T-helper 22 cell (primary cell): ENCODE data around the gene MAPK6.
A peak's percentile ranks its signal among the peaks of the same experiment; 100 is the strongest.
"Not testable (repeated sequence)": the region's sequence is repeated elsewhere in the genome, so short reads cannot be mapped to it uniquely, and the experiment has no call there.

Source experiments
- DNase-seq: peaks from one replicate; pipeline ENCODE4 v3.0.0-alpha.2; 2020; ENCODE audit warnings: low read depth

The MAPK6 gene

DNA sequence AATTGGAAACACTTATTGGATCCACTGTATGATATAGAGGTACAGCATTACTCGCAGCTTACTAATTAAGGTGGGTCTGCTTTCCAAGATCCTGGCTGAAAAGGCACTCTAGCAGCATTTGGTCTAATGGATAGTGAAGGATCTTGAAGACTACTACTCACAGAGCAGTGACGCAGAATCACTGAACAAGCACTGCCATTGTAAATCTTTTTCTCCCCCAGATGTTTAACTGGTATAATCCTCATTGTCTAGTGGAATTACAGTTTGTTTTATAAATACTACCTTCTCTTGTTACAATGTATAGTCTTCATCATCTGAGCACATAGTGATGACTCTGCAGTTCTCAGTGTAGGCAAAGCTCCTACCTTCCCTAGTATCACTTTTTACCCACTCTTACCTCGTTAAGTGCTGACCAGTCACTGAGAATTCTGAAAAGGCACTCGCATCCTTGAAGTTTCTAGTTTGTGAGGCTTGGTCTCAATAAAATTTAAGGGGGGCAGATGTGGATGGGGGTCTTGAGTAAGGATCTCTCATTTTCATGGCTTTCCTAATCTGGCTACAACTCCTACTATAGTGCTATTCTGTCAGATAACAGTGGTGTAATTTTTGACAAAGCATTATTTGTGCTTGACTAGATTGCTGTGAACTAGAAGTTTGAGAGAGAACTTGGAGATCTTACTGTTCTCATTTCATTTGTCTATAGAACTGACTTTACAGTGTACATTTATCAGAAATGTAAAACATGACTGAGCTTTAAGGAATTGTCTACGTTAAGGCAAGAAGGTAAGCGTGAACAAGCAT lies 23.2 kb downstream of the MAPK6 start:
- DNase-seq = no peak

- peak; percentile 26 for DNase-seq
Observed at GRCh38 chr15:52045795-52046298, 26.8 kb downstream of the MAPK6 start.

GRCh38 chr15:52046552-52046951 lies 27.5 kb downstream of the MAPK6 start:
- DNase-seq = not testable (repeated sequence)

DNA sequence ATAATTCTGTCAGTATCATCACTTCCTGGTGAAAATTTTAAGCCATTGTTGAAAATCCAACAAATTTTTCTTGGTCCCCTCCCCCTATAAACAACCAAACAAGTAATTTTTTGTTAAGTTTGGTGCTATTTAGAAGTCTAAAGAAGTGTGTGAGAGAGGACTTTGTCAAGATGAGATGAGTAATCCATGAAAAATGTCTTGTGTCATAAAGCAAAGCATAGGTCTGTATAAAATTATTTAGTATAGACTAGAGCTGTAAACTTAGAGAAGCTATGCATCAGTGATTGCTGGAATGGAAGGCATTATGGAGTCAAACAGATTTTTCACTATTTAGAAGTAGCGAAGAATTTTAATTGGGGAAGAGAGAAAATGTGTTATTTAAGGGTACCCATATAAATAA lies 31.4 kb downstream of the MAPK6 start:
- DNase-seq = no peak

DNA sequence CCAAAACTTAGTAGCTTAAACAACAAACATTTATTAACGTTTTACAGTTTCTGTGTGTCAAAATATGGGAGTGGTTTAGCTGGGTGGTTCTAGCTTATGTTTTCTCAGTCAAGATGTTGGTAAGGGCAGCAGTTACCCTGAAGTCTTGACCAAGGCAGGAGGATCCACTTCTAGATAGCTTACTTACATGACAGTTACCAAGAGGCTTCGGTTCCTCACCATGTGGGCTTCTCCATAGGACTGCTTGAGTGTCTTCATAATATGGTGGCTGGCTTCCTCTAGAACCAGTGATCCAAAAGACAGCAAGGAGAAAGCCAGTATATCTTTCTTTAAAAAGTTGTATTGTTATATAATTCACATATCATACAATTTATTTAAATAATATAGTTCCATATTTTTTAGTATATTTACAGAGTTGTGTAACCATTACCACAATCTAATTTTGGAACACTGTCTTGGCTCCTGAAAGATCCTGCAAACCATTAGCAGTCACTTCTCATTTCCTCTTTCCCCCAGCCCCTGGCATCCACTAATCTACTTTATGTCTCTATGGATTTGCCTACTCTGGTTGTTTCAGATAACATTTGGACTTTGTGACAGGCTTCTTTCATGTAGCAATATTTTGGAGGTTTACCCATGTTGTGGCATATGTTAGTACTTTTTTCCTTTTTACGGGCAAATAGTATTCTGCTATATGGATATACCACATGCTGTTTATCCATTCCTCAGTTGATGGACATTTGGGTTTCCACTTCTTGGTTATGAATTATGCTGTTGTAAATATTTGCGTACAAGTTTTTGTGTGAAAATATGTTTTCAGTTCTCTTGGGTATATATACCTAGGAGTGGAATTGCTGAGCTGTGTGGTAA lies 33.3 kb downstream of the MAPK6 start:
- no peak for DNase-seq

DNA sequence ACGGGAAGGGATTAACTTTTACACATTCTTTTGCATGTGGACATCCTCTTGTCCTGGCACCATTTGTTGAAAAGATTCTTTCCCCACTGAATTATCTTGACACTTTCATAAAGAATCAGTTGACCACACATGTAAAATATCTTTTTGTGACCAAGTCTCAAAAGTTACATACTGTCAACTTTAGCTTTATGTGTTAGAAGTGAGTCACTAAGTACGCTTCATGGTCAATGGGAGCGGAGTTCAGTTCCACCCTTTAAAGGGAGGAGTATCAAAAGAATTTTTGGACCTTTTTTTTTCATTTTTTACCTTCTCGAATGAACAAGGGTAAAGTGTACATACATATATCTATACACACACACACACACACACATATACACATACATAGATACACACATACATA lies 35.4 kb downstream of the MAPK6 start:
- no peak for DNase-seq

- DNase-seq = not testable (repeated sequence)
Observed at GRCh38 chr15:52054858-52055257, 35.8 kb downstream of the MAPK6 start.

DNA sequence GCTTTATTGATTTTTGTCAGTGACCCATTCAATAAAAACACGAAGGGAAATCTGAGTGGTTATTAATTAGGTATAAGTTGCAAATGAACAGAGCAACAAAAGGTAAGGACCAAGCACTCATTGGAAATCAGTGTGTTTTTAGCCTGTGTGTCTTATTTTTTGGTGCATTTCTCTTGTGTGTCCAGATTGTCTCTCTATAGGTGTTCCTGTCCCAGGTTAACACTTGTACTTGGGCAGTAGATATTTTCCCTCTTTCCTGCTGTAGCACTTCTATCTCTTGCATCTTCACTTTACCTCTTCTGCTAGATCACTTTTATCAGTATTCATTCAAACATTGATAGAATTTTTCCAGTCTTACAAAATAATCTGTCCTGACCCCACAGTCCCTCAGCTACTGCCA lies 37.0 kb downstream of the MAPK6 start:
- DNase-seq = no peak

- DNase-seq = no peak
Observed at GRCh38 chr15:52056496-52056895, 37.5 kb downstream of the MAPK6 start.

- no peak for DNase-seq
Observed at GRCh38 chr15:52057996-52058395, 39.0 kb downstream of the MAPK6 start.

DNA sequence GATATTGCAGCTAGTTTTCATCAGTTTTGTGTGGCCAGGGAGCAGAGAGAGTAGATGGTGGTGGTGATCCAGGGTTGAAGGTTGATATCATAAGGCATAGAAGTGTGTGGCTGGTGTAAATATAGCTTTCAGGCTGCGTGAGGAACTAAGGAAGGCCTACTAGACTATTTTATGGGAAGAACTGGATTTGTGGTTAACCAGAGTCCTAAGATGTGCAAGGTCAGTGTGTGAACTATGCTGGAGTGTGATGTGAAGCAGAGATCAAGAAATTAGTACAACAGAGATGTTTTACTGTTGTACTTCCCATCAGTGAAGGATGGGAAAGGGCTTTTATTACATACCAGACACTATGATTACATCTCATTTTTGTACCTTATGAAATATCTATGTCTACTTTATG lies 41.5 kb downstream of the MAPK6 start:
- DNase-seq = no peak

GRCh38 chr15:52066842-52067544 lies 48.0 kb downstream of the MAPK6 start:
- DNase-seq = no peak

- no peak for DNase-seq
Observed at GRCh38 chr15:52067545-52067926, 48.5 kb downstream of the MAPK6 start.

DNA sequence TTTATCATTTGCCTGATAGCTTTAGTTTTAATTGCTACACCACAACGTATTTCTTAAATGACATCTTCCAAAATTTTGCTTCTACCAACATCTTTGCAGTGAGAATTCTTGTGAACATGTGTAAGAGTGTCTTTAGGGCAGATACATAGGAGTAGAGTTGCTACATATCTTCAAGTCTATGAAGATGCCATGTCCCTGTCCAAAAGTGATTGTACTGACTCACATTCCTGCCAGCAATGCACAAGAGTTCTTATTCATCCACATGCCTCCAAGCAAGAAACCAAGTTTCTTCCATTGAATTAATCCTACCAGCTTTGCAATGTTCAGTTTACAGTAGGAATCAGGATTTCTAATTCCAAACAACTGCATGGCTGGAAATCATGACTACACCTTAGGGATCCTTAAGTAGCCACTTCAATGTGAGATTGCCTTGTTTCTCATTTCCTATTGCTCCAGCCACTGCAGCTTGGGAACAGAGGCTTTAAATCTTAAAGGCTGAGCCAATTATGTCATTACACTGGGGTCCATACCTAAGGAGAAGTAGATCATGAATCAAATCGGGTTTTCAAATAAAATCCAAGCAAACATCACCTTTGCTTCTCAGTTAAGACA lies 49.1 kb downstream of the MAPK6 start:
- DNase-seq = no peak

DNA sequence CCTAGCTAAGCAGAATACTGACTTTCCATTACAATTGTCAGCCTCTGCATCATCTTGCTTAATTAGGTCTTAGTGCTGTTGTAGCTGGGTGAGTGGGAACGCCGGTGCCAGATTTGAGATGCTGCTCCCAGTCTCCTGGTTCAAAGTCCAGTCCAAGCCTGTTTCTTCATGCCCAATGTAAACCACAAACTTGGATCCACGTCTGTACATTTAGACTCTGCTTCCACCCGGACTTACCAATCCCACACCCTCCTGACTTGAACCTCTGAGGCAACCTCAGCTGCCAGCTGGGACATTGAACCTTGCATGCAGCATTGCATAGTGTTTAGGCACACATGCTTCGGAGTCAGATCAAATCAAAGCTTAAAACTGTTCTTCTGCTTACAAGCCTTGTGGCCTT lies 50.5 kb downstream of the MAPK6 start:
- DNase-seq = no peak

- DNase-seq = no peak
Observed at GRCh38 chr15:52071570-52071969, 52.6 kb downstream of the MAPK6 start.

DNA sequence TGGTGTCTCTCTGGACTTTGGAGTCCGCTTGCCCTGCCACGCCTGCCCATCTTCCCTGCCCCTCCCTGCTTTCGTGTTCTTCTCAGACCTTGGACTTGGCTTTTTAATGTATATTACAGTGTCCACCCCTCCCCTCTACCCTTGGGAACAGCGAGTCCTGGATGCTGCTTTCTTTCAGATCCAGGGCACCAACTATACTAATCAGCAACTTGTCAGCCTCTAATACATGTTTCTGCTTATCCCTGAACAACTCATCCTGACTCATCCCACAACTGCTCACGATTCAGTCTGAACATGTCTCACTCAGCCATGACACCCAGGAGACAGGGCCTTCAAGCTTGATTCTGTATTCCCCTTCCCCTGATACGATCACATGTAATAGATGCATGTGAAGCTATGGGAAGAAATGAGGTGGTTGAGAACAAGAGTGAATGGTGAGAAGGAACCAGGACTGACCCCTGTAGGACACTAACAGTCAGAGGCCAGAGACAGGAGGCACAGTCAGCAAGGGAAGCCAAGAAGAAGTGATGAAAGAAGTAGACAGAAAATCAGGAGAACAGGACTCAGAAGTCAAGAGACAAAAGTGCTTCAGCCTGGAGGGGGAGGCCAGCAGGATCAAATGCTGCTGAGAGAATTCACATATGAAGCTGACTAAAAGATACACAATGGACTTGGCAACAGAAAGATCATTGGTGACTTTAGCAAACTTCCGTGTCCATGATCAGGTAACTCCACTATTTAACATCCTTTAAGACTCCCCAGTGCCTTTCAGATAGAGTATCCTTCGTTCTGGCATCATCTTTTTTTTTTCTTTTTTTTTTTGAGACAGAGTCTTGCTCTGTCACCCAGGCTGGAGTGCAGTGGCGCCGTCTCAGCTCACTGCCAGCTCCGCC lies 58.1 kb downstream of the MAPK6 start:
- no peak for DNase-seq

DNA sequence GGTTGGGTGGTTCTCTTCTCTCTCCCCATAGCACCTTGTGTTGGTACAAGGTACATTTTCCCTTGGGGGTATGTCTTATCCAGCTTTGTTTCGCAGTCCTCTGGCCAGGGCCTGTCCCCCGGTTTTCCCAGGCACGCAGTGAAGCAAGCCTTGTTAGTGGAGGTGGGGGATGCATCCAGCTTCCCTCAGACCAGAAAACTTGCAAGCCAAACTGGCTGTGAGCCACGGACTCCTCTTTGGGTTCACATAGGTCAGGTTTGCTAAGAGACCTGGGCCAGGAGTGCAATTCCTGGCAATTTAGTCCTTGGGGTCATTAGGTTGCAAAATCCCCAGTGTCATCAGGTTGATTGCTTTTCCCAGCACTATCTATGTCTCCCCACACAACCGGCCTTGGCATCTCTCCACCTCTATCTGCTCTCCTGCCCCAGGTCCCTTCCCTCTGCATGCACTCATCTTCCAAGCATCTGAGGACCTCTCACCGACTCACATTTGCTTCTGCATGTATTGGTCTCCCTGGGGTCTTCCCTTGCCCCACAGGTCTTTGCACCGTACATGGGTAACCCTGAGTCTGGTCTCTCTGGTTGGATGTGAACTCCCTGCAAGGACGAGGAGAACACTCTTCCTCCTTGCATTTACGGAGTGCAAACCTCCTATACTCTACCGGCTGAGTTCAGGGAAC lies 59.3 kb downstream of the MAPK6 start:
- no peak for DNase-seq

GRCh38 chr15:52078876-52079700 lies 60.1 kb downstream of the MAPK6 start:
- peak; percentile 52 for DNase-seq

- DNase-seq = no peak
Observed at GRCh38 chr15:52080031-52080430, 61.0 kb downstream of the MAPK6 start.
